BE2C (cell line): Measurements from ENCODE around the gene SIRT7.

Experiments used
- DNase-seq: peaks from one replicate; pipeline ENCODE4 v3.0.0-alpha.2; 2020
- H3K27me3 ChIP-seq: fragments of 250-450 bp; sonication (Bioruptor Pico); 2 replicates; pipeline ENCODE4 v1.5.1; 2020; ENCODE audit warnings: mild to moderate bottlenecking
- H3K36me3 ChIP-seq: fragments of 250-450 bp; sonication (Bioruptor Pico); 2 replicates; pipeline ENCODE4 v1.5.1; 2020; ENCODE audit warnings: mild to moderate bottlenecking
- H3K4me1 ChIP-seq: fragments of 250-450 bp; sonication (Bioruptor Pico); 2 replicates; pipeline ENCODE4 v1.5.1; 2020
- H3K4me3 ChIP-seq: 2 replicates; pipeline ENCODE4 v1.5.1; 2011; ENCODE audit warnings: low read depth, low read length
- H3K9me3 ChIP-seq: fragments of 250-450 bp; sonication (Bioruptor Pico); 2 replicates; pipeline ENCODE4 v1.5.1; 2020
- CTCF ChIP-seq: IDR thresholded peaks from 2 replicates; pipeline ENCODE4 v1.5.1; 2012; ENCODE audit warnings: mild to moderate bottlenecking, low read depth, low read length

Gene SIRT7

GRCh38 chr17:81889602-81890001 is 28.4 kb downstream of the SIRT7 start:
- peaks cover 23% of the 10 kb centered on the region for H3K4me1 ChIP-seq
- H3K9me3 ChIP-seq: no peaks in the 10 kb centered on the region
- peaks cover 62% of the 10 kb centered on the region for H3K36me3 ChIP-seq
- no peak for TF ChIP-seq CTCF
- no peaks in the 10 kb centered on the region for H3K27me3 ChIP-seq
- peak overlapping the region; percentile 98; the same call in 1 of the 2 replicates for H3K4me3 ChIP-seq
- DNase-seq: no peak

- no peak for TF ChIP-seq CTCF
- no peak for DNase-seq
- no peak overlapping the region; the same call in 1 of the 2 replicates for H3K4me3 ChIP-seq
- H3K4me1 ChIP-seq: peaks cover 28% of the 10 kb centered on the region
- H3K9me3 ChIP-seq: no peaks in the 10 kb centered on the region
- H3K36me3 ChIP-seq: peaks cover 65% of the 10 kb centered on the region
- no peaks in the 10 kb centered on the region for H3K27me3 ChIP-seq
Observed at GRCh38 chr17:81888988-81889595, 28.9 kb downstream of the SIRT7 start.

- peak; percentile 48 for DNase-seq
- peaks cover 72% of the 10 kb centered on the region for H3K36me3 ChIP-seq
- TF ChIP-seq CTCF: no peak
Observed at GRCh38 chr17:81888105-81888987, 29.6 kb downstream of the SIRT7 start.

GRCh38 chr17:81885869-81886548 is 32.0 kb downstream of the SIRT7 start:
- no peak for TF ChIP-seq CTCF
- no peak overlapping the region for H3K4me3 ChIP-seq
- H3K4me1 ChIP-seq: peaks cover 28% of the 10 kb centered on the region
- DNase-seq: peak; percentile 83
- no peaks in the 10 kb centered on the region for H3K9me3 ChIP-seq
- peaks cover 84% of the 10 kb centered on the region for H3K36me3 ChIP-seq
- H3K27me3 ChIP-seq: no peaks in the 10 kb centered on the region

More at GRCh38 chr17:81888105-81888987, 29.6 kb downstream of the SIRT7 start:
- H3K27me3 ChIP-seq: no peaks in the 10 kb centered on the region
- no peak overlapping the region for H3K4me3 ChIP-seq
- peaks cover 28% of the 10 kb centered on the region for H3K4me1 ChIP-seq
- no peaks in the 10 kb centered on the region for H3K9me3 ChIP-seq

- Histone ChIP-seq H3K36me3 (peaks cover 80% of the 10 kb centered on the region), H3K9me3 (no peaks in the 10 kb centered on the region), H3K4me1 (peaks cover 28% of the 10 kb centered on the region), H3K4me3 (no peak overlapping the region), H3K27me3 (no peaks in the 10 kb centered on the region)
- TF ChIP-seq CTCF: no peak
- DNase-seq: no peak
Observed at GRCh38 chr17:81885454-81885853, 32.5 kb downstream of the SIRT7 start.
